ENCODE measurements around the gene CLEC4G. TPM values are rescaled to one million over a fixed set of nuclear protein-coding genes. Genes with fewer than 3 reads are reported as not detected.

Gene CLEC4G
- total RNA-seq, 3 donors from 2014 or later (not counting 1 experiment from before 2014, with no cell fraction given): not detected

- Histone ChIP-seq H3K27me3 (ENCODE audit: control insufficient read depth, insufficient read depth, low read length) (peaks cover 10% of the 10 kb centered on the region), H3K4me1 (ENCODE audit: control insufficient read depth, insufficient read depth, low read length) (peaks cover 17% of the 10 kb centered on the region), H3K4me3 (ENCODE audit: low read length) (no peak overlapping the region), H3K27ac (ENCODE audit: low read length) (no peak overlapping the region), H3K36me3 (ENCODE audit: control insufficient read depth, insufficient read depth, low read length) (no peaks in the 10 kb centered on the region), H3K9me3 (ENCODE audit: control insufficient read depth, insufficient read depth, low read length) (no peaks in the 10 kb centered on the region)
- Mint-ChIP-seq H3K27ac (no peak overlapping the region), H3K27me3 (ENCODE audit: low read depth in 2 of 2) (peaks cover 45 to 46% of the 10 kb centered on the region in 2 donors), H3K4me3 (no peak overlapping the region), H3K4me1 (no peaks in the 10 kb centered on the region), H3K9me3 (no peaks in the 10 kb centered on the region), H3K36me3 (no peaks in the 10 kb centered on the region)
- no peak for TF ChIP-seq CTCF (IDR thresholded peaks at IDR 0.05)
- ATAC-seq: no peak
- DNase-seq: no peak
- 74% methylated on average over 39 of the region's 39 CpGs for WGBS (ENCODE audit: insufficient coverage)
- intact Hi-C loops (cut with micrococcal nuclease): no loop called here
These were observed 703 bp downstream of the CLEC4G start for GRCh38 chr19:7731218-7731595.

- no peak overlapping the region for H3K27ac Mint-ChIP-seq
- no peak for DNase-seq
- no peak overlapping the region for H3K4me3 Mint-ChIP-seq
- H3K27me3 Mint-ChIP-seq (ENCODE audit: low read depth in 2 of 2): peaks cover 45 to 46% of the 10 kb centered on the region in 2 donors
- no peak for ATAC-seq
- no peaks in the 10 kb centered on the region for H3K4me1 Mint-ChIP-seq
- H3K36me3 Mint-ChIP-seq: no peaks in the 10 kb centered on the region
- 6% methylated on average over 78 of the region's 78 CpGs for WGBS (ENCODE audit: insufficient coverage)
- H3K4me1 ChIP-seq (ENCODE audit: control insufficient read depth, insufficient read depth, low read length): peaks cover 17% of the 10 kb centered on the region
- H3K9me3 ChIP-seq (ENCODE audit: control insufficient read depth, insufficient read depth, low read length): no peaks in the 10 kb centered on the region
- H3K4me3 ChIP-seq (ENCODE audit: low read length): no peak overlapping the region
- no peak for TF ChIP-seq CTCF (IDR thresholded peaks at IDR 0.05)
- H3K27ac ChIP-seq (ENCODE audit: low read length): no peak overlapping the region
- H3K9me3 Mint-ChIP-seq: no peaks in the 10 kb centered on the region
- intact Hi-C loops (cut with micrococcal nuclease): no loop called here
- H3K27me3 ChIP-seq (ENCODE audit: control insufficient read depth, insufficient read depth, low read length): peaks cover 10% of the 10 kb centered on the region
- no peaks in the 10 kb centered on the region for H3K36me3 ChIP-seq (ENCODE audit: control insufficient read depth, insufficient read depth, low read length)
These were observed 1.4 kb downstream of the CLEC4G start for GRCh38 chr19:7730286-7731217.

GRCh38 chr19:7729831-7730285, 2.1 kb downstream of the CLEC4G start:
- no peaks in the 10 kb centered on the region for H3K36me3 Mint-ChIP-seq
- Histone ChIP-seq H3K27ac (ENCODE audit: low read length) (no peak overlapping the region), H3K36me3 (ENCODE audit: control insufficient read depth, insufficient read depth, low read length) (no peaks in the 10 kb centered on the region), H3K4me1 (ENCODE audit: control insufficient read depth, insufficient read depth, low read length) (peaks cover 17% of the 10 kb centered on the region), H3K27me3 (ENCODE audit: control insufficient read depth, insufficient read depth, low read length) (peaks cover 10% of the 10 kb centered on the region), H3K4me3 (ENCODE audit: low read length) (no peak overlapping the region), H3K9me3 (ENCODE audit: control insufficient read depth, insufficient read depth, low read length) (no peaks in the 10 kb centered on the region)
- ATAC-seq: no peak
- intact Hi-C loops (cut with micrococcal nuclease): no loop called here
- no peaks in the 10 kb centered on the region for H3K4me1 Mint-ChIP-seq
- H3K27ac Mint-ChIP-seq: no peak overlapping the region
- peaks cover 41 to 44% of the 10 kb centered on the region in 2 donors for H3K27me3 Mint-ChIP-seq (ENCODE audit: low read depth in 2 of 2)
- WGBS (ENCODE audit: insufficient coverage): 10% methylated on average over 34 of the region's 34 CpGs
- H3K9me3 Mint-ChIP-seq: no peaks in the 10 kb centered on the region
- no peak for DNase-seq
- TF ChIP-seq CTCF (IDR thresholded peaks at IDR 0.05): no peak
- H3K4me3 Mint-ChIP-seq: no peak overlapping the region

All from natural killer cell (primary cell).